Vagina (tissue), 2 donors: ENCODE results near the gene NEDD4L.

Experiments
- POLR2A ChIP-seq, 2 donors: fragments of 450-650 bp; IDR thresholded peaks; one replicate each; pipeline ENCODE4 v1.6.1; 2017; ENCODE audit warnings: antibody characterized with exemption in 2 of 2, mild to moderate bottlenecking in 2 of 2, moderate library complexity in 2 of 2
- POLR2AphosphoS5 ChIP-seq, 2 donors: sonication (generic); formaldehyde crosslinking; IDR thresholded peaks; one replicate each; pipeline ENCODE4 v1.9.0; 2017; ENCODE audit warnings: antibody characterized with exemption in 2 of 2, mild to moderate bottlenecking in 2 of 2, low read depth in 1 of 2; ENCODE audit not compliant: insufficient read depth in 1 of 2
- TF ChIP-seq, protein P1 (sequence below), 3 experiments: fragments of 450-650 bp in 2 of 3; fragments of 200-600 bp in 1 of 3; sonication (generic) in 1 of 3; IDR thresholded peaks; one replicate each; pipeline ENCODE4 v1.5.1; 2017 to 2019; ENCODE audit warnings: antibody characterized with exemption in 3 of 3, mild to moderate bottlenecking in 2 of 3, moderate library complexity in 2 of 3

- TF ChIP-seq, protein P1, sequence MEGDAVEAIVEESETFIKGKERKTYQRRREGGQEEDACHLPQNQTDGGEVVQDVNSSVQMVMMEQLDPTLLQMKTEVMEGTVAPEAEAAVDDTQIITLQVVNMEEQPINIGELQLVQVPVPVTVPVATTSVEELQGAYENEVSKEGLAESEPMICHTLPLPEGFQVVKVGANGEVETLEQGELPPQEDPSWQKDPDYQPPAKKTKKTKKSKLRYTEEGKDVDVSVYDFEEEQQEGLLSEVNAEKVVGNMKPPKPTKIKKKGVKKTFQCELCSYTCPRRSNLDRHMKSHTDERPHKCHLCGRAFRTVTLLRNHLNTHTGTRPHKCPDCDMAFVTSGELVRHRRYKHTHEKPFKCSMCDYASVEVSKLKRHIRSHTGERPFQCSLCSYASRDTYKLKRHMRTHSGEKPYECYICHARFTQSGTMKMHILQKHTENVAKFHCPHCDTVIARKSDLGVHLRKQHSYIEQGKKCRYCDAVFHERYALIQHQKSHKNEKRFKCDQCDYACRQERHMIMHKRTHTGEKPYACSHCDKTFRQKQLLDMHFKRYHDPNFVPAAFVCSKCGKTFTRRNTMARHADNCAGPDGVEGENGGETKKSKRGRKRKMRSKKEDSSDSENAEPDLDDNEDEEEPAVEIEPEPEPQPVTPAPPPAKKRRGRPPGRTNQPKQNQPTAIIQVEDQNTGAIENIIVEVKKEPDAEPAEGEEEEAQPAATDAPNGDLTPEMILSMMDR (IDR thresholded peaks at IDR 0.05) = no peak
- TF ChIP-seq POLR2AphosphoS5 (IDR thresholded peaks at IDR 0.05; ENCODE audit: insufficient read depth in 1 of 2, low read depth in 1 of 2) (no peak), POLR2A (IDR thresholded peaks at IDR 0.05) (no peak)
These were observed 369.9 kb downstream of the NEDD4L start for GRCh38 chr18:58413667-58414628.
